ENCODE data around the gene TCL1A.
A peak's percentile ranks its signal among the peaks of the same experiment; 100 is the strongest.

TCL1A gene

DNA sequence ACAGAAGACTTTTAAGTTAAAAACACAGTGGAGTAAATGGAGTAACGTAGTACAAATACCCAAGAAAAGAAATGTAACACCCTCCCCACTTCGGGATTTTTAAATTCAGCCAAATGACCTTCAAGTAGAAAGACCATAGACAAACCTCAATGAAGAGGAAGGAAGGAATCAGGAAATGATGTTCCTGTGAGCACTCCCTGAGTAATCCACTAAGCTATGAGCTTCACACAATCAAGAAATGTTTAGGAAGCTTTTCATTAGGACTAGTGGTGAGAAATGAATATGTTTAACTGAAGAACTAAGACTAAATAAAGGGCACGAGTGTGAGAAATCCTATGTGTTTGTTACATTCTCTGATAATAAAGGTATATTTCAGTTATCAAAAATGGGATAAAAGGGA is 10.1 kb downstream of the TCL1A start:
- DNase-seq: no peak

DNA sequence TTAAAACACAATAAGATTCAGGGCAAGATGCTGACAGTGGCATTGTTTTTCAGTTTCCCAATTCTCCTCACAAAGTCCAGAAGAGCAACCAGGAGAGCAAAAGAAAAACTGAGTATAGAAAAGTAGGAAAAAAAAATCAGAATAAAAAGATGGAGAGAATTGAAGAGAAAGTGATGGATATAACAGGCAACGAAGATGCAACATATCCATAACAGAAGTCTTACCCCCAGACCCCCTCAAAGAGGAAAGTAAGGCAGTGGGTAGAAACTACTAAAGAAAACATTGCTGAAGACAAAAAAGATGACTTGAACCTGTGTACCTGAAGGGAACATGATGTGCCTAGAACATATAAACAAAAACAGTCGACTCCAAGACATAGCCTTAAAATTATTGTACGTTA is 10.6 kb downstream of the TCL1A start:
- DNase-seq: no peak

DNA sequence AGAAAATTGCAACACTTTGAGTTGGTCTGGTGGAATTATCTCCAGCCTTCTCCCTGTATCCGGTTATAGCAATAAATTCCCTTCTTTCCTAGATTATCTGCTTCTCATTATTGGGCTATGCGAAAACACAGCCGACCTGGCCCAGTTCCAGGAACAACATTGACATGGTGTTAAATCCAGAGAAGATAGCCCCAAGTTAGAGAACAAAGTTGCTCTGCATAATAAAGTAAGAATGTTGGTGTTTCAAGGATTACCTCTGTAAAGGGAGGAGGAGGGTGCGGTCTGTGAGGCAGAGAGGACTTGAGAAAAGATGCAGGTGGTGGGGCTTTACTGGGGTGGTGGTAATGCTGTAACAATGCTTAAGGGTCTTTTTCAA is 12.1 kb downstream of the TCL1A start:
- no peak for DNase-seq

DNA sequence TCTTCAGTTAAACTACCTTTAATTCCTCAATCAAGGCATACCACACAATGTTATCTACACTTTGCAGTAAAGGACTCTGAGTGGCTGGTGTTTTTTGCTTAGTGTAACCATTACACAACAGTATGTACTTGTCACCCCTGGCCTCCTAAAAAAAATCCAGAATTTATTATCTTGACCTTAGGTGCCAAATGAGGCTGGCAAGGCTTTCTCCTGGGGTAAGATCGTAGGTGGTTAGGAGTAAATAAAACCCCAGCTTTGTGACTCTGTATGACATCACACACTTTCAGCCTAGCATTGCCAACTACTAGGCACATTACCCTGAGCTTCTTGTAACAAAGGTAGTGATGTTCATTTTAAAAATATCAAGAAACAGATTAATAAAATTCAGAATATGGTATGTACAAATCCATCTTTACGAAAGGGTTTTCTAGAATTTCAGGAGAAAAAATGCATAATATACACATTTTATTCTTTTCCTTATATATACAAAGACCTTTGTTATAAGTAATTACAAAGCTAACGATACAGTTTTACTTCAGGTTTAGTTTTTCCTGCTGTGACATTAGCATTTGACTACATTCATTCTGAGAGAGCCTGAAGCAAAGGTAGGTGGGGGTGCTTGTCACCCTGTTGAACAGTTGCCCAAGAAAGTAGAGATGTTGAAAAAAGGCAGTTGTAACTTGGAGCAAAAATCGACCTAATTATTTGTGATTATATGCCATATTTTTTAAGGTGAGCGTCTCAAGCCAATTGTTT is 13.5 kb downstream of the TCL1A start:
- DNase-seq: no peak

DNA sequence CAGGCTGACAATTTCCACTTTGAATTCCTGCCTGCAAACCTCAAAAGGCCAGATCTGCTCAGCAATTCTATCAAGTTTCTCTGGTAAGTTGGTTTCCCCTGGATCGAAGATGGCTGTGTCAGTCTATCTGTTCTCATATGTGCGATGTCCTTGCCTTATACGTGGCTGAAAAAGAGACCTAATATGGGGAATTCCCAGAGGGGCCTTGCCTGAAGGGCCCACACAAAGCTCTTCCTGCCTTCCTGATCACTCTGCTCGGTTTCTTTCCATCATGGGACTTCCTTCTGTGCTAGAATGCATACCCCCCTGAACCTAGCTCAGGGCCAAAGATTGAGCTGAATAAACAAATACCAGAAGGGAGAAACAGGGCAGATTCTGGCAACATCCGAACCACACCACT is 14.5 kb downstream of the TCL1A start:
- no peak for DNase-seq

DNA sequence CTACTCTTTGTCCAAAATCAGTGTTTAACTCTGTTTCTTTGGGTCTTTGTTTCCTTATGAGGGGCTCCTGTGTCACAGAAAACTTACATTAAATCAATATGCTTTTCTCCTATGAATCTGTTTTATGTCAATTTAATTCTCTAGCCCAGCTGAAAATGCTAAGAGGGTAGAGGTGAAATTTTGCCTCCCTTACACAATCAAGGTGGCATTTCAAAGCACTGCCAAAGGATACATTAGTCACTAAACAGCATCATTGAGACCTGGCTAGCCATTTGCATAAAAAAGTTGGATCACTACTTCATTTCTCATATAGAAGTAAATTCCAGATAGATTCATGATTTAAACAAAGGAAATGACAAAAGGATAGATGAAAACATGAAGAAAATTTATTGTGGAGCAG is 15.6 kb downstream of the TCL1A start:
- DNase-seq: no peak

DNA sequence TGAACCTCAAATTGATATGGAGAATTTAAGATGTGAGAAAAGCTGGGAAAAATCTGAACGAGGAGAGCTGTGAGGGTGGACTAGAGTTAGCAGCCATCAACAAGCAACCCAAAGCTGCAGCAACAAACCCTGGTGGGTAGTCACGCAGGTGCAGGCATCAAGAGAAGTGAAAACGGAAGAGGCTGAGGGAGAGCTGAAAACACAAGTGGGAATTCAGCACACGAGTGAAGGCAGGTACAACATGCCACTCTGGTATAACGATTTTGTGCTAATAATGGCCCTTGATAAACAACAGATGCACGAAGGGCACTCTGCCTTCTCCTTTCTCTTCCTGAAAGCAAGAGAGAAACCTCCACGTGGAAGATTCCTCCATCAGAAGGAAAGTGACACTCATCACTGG is 16.2 kb downstream of the TCL1A start:
- DNase-seq: no peak

DNA sequence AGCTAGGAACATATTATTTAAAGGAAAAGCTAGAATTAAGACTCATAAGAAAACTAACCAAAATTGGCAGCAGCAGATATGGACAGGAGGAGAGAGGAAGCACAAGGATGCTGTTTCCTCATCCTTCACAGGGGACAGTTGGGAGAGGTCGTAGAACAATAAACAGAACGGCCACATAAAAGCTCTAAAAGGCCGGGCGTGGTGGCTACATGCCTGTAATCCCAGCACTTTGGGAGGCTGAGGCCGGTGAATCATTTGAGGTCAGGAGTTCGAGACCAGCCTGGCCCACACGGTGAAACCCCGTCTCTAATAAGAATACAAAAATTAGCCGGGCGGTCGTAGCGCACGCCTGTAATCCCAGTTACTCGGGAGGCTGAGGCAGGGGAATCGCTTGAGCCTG is 17.2 kb downstream of the TCL1A start:
- no peak for DNase-seq

DNA sequence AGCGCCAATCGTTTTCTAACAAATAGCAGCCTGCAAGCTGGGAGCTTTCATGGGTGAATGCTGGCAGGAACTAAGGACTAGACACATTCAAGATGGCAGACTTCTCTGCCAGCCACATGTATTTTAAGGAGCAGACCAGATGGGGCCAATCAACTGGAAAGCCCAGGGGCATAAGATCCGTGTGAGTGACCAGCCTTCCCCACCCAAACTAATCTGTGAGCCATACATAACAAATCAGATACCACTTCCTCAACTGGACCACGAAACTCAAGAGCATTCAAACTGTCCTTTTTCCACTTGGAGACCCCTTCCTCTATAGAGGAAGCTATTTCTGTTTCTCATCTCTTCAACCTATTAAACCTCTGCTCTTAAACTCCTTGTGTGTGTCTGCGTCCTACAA is 18.0 kb downstream of the TCL1A start:
- no peak for DNase-seq

DNA sequence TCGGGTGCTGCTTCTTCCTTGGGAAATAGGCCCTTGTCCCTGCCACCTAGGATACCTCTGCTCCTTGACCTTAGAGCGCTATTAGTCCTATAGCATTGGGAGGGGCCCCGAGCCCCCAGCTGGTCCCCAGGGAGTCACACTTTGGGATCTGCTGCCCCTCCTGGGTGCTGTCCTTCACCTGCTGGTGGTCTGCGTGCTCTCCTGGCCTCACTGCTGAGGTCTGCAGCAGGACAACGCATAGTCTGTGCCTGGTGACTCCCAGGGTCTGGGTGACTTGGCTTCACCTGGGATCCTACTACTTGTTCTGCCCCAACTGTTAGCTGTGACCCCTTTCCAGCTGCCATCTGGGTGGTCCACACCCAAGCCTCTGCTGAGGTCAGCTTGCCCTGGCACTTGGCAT is 18.9 kb downstream of the TCL1A start:
- DNase-seq: no peak

DNA sequence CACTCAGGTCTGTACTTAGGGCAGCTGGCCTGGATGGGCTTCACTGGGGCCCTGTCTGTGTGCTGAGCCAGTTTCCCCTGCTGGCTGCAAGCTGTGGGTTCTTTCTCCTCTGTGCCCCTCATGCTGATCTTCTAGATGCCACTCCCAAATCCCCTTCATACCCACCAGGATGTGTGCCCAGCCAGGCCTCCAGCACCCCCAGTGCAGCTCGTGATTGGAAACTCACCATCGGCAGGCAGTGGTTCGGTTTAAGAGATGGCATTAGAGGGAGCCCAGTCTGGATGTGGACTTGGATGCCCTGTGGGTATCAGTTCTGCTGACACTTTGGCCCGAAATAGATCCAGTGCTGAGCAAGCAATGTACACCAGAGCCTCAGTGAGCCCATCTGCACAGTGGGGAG is 21.8 kb downstream of the TCL1A start:
- DNase-seq: no peak

DNA sequence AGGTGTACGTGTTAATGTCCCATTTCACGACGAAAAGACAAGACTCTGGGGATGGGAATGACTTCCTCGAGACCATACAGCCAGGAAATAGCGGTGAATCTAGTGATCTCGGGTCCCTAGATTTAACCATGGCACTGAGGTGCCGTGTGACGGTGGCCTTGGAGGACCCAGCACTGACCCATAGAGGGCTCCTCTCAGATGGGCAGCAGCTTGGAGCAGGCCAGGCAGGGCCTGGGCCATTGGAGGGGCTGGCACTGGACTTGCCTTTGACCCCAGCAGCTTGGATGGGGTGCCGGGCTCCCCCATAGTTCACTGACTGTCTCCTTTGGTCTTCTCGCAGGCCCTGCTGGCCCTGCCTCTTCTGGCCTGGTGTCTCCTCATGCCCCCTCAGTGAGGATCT is 22.3 kb downstream of the TCL1A start:
- no peak for DNase-seq

DNA sequence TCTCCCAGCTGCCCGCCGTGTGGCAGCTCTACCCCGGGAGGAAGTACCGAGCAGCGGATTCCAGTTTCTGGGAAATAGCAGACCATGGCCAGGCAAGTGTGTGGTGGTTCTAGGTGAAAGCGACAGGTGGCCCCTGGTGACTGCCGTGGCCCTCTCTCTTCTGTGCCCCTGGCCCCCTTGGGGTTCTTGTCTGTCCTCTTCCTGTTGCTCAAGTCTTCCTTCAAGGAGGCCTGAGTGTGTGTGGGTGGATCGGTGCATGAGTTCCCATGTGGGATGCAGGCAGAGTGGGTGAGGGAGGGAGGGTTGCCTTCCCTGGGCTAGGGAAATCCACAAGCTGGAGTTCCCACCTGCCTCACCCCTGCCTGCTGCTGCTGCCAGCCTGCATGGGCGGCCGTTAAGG is 23.1 kb downstream of the TCL1A start:
- DNase-seq: no peak

DNA sequence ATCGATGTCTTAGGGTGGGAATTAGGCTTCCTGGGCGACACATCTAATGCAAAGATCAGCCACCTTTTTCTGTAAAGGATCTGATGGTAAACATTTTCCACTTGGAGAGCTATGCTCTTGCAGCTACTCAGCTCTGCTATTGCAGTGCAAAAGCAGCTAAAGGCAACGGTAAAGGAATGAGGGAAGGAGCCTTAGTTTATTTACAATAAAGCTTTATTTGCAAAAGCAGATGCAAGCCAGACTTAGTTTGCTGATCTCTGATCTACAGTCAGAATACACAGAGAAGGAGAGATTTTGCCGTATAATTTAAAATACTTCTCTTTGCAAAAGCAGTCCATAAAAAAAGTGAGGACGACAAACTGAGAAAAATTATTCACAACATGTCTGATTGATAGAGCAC is 24.5 kb downstream of the TCL1A start:
- no peak for DNase-seq

DNA sequence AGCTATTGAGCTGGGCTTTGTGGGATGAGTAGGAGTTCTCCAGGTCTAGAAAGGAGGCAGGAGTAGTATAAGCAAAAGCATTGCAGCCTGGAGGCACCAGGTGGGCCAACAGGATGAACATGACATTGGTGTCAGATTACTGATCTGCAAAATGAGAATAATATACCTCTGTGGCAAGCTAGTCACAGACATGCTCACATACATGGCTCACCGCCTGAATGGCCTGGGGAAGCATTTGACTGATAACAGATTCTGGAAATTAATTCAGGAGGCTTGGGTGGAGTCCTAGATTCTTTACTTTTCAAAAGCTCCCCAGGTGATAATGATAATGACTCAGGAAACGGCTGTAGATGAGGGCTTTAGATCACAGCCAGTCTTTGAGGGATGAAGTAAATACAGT is 27.0 kb downstream of the TCL1A start:
- DNase-seq: no peak

DNA sequence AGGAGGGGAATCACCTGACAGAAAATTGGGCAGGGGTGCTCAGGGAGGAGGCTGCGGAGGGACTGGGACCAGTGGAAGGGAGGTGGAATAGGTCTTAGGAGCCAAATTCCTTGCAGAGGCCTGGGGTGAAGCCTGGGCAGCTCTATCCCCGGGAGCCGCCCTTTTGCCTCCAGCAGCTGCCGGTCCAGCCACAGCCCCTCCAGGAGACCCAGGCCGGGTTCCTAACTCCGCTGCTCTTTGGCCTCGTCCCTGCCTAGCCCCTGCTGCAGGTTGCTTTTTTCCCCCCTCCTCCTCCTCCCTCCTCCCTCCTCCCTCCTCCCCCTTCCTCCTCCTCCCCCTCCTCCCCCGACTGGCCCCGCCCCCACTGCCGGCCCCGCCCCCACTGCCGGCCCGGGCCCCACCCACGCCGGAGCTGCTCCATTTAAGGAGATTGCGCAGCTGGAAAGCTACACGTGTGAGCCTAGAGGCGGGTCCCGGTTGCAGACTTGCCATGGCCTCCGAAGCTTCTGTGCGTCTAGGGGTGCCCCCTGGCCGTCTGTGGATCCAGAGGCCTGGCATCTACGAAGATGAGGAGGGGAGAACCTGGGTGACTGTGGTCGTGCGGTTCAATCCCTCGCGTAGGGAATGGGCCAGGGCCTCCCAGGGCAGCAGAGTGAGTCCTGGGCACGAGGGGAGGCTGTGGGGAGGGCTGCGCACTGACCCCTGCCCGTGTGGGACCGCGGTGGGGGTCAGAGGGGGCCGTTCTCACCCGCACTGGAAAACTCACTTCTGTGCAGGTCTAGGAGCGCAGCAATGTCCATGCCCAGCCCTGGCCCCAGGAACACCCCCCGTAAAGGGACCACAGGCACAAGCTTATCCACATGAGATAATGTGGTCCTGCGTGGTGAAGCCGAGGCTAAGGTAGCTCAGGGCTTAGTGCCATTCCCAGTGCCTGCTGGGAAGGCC is 27.7 kb downstream of the TCL1A start, which contains the start of gene TCL1B:
Gene TCL1B, plus strand, starts transcription at position 449 of the 945 bp plus-strand sequence. Its CDS starts 42 bp downstream, at position 491.
- DNase-seq: no peak

DNA sequence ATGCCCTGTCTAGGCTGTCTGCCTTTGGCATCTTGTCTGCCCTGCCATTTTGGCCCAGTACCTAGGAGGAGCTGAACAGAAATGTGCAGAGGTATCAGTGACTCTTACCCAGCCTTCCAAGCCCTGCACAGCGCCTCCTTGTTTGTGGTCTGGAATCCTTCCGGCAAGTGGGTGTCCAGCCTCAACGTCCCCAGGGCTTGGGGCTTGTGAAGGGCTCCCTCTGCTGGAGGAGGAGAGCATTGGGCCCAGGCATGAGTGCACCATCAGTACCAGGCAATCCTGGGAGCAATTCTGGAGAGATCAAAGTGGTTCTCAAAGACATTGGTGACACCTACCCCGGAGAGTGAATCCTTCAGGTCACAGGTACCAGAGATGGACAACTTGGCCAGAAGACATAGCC is 30.1 kb downstream of the TCL1A start:
- peak; percentile 43 to 64 (median 53) for DNase-seq

DNA sequence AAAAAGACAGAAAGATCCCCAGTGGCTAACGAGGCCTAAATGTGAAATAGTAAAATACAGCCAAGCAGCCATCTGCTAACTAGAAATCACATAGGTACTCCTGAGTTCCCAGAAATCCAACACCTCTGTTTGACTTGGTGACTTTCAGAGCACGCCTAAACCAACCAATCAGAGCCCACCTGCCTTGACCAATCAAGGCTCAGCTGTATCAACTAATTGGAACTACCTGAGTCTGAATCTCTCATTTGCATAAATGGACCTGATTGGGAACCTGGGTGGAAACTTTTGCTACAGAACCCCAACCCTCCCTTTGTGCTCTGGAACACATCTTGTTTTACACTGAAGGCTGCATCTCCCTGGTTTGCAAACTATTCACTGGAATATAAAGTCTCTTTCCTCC is 32.8 kb downstream of the TCL1A start:
- DNase-seq: no peak

DNA sequence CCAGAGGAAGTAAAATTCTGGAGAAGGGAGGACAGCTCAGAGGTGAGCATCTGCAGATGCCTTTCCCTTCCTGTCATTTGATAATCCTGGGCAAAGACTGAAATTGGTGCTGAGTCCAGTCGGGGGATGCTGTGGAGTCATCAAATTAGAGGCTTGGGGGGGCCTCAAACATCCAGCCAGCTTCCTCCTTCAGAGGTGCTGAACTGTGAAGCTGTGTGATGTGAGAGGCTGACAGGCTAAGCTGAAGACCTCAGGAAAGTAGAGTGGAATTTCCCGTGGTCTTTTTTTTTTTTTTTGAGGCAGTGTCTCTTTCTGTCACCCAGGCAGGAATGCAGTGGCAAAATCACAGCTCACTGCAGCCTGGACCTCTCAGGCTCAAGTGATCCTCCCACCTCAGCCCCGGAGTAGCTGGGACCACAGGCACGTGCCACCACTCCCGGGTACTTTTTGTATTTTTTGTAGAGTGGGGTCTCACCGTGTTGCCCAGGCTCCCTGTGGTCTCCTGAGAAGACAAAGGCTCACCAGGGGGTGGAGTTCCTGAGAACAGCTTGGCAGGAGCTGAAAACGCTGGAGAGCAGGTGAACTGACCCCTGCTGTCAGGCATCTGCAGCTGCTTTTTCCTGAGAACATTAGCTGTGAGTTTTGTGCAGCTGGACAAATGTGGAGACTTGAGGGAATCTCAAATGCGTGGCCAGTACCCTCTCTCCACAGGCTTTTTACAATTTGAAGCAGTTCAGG is 33.8 kb downstream of the TCL1A start:
- no peak for DNase-seq

DNA sequence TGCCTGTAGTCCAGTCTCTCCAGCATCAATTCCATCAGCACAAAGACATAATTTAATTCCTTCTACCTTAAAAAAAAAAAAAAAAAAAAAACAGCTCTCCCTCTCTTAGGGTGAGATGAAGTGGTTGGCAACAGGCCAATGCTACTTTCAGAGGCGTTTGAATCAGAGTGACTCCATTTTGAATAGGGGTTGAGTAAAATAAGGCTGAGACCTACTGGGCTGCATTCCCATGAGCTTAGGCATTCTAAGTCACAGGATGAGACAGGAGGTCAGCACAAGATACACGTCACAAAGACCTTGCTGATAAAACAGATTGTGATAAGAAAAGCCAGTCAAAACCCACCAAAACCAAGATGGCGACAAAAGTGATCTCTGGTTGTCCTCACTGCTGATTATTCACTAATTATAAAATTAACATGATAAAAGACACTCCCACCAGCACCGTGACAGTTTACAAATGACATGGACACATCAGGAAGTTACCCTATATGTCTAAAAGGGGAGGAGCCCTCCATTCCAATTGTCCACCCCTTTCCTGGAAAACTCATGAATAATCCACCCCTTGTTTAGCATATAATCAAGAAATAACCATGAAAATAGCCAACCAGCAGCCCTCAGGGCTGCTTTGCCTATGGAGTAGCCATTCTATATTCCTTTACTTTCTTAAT is 34.6 kb downstream of the TCL1A start:
- DNase-seq: no peak

DNA sequence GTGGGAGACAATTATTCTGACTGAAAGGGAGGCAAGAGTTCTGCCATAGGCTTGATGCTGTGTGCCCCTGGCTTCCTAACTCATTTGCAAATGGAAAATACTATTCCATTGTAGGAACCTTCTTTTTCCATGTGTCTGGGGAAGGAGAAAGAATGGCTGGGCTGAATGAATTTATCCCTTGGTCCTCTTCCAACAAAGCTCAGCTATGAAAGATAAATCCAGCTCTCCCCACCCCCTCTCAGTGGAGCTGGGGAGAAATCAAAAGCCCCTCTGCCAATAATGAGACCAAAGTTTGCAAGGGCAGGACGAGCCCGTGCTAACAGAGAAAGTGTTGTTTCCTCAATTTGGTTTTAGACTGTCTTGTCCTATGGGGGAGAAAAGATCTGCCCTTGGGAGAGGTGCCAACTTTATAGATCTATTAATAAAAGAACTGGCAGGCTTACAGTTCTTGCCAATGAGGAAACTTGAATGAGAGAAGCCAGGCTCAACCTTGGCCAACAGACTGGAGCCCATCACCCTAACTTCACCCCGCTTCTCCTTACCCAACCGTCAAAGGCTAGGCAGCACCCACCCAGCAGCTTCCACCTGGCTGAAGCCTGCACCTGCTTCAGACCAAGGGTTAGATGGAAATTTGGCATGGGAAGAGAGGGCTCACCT is 36.6 kb downstream of the TCL1A start:
- DNase-seq: no peak

DNA sequence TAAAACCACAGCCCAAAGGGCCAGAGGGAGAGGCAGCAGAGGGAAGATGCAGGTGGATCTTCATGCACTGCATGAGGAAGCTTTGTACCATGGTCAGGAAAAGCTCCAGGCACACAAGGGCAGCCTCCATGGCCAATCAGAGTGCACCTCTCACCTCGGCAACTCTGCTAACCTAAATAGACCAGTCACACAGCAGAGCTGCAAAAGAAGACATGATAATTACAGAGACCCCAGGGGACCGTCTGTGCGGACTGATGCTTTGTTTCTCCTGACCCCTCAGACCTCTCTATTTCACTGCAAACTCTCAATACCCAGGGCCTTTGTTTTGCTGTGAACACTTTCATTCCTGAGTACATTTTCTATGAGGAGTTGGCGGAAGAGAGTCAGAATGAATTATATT is 38.4 kb downstream of the TCL1A start:
- DNase-seq: no peak

Data from suppressor macrophage treated with lipopolysaccharide for 1 hour (primary cell).